Endodermal cell (in vitro differentiated cells): Measurements from ENCODE around the gene IL36A. TPM values are rescaled to one million over a fixed set of nuclear protein-coding genes. Genes with fewer than 3 reads are reported as not detected.

Experiments used
- DNase-seq: peaks from one replicate; pipeline ENCODE4 v3.0.0-alpha.2; 2017
- H3K27ac ChIP-seq: 2 replicates; pipeline ENCODE4 v1.5.1; 2013; ENCODE audit warnings: mild to moderate bottlenecking, low read depth, low read length, moderate library complexity
- H3K27me3 ChIP-seq: 2 replicates; pipeline ENCODE4 v1.6.1; 2013; ENCODE audit warnings: mild to moderate bottlenecking, low read length, moderate library complexity; ENCODE audit not compliant: insufficient read depth, control insufficient read depth, poor library complexity, severe bottlenecking
- H3K36me3 ChIP-seq: 2 replicates; pipeline ENCODE4 v1.7.0; 2013; ENCODE audit warnings: mild to moderate bottlenecking, low read length, moderate library complexity; ENCODE audit not compliant: control insufficient read depth, insufficient read depth
- H3K4me1 ChIP-seq: one replicate; pipeline ENCODE4 v1.7.0; 2013; ENCODE audit warnings: low read length; ENCODE audit not compliant: control insufficient read depth, insufficient read depth
- H3K4me3 ChIP-seq: 2 replicates; pipeline ENCODE4 v1.5.1; 2013; ENCODE audit warnings: mild to moderate bottlenecking, low read length, moderate library complexity
- H3K9ac ChIP-seq: 2 replicates; pipeline ENCODE4 v1.6.1; 2013; ENCODE audit warnings: mild to moderate bottlenecking, low read length, moderate library complexity; ENCODE audit not compliant: poor library complexity, severe bottlenecking; ENCODE audit errors: extremely low read depth
- H3K9me3 ChIP-seq: 2 replicates; pipeline ENCODE4 v1.6.1; 2013; ENCODE audit warnings: mild to moderate bottlenecking, low read length, moderate library complexity; ENCODE audit not compliant: control insufficient read depth
- H3K27ac Mint-ChIP-seq: 2 replicates; pipeline ENCODE4 v1.8.0; 2020; ENCODE audit warnings: mixed read lengths
- H3K27me3 Mint-ChIP-seq: 2 replicates; pipeline ENCODE4 v1.8.0; 2021; ENCODE audit warnings: mild to moderate bottlenecking, mixed read lengths; ENCODE audit not compliant: insufficient read depth
- H3K36me3 Mint-ChIP-seq: 2 replicates; pipeline ENCODE4 v1.8.0; 2020; ENCODE audit warnings: low read depth, mixed read lengths
- H3K4me1 Mint-ChIP-seq: 2 replicates; pipeline ENCODE4 v1.8.0; 2020; ENCODE audit warnings: mixed read lengths
- H3K4me3 Mint-ChIP-seq: 2 replicates; pipeline ENCODE4 v1.8.0; 2020; ENCODE audit warnings: mild to moderate bottlenecking, moderate library complexity, mixed read lengths
- H3K9me3 Mint-ChIP-seq: 2 replicates; pipeline ENCODE4 v1.8.0; 2020; ENCODE audit warnings: mild to moderate bottlenecking, mixed read lengths
- WGBS, 2 experiments: methylation state at CpG; one replicate each; pipeline versions ENCODE4 v1.1.5 to v1.1.7; 2013; ENCODE audit warnings: missing lambda C conversion rate in 2 of 2, mixed read lengths in 1 of 2; ENCODE audit not compliant: insufficient coverage in 1 of 2, insufficient read length in 1 of 2; 5-methylcytosine and 5-hydroxymethylcytosine counted together
- total RNA-seq, 2 donors: library from RNA; stranded (reverse); fragmentation: NEBNext Ultra II Directional in 1 of 2; extraction: Animal tissue kit (Norgen Biotek cat#: 25700) in 1 of 2; gene quantifications; 2 replicates in 1 of 2; 3 replicates in 1 of 2; pipeline ENCODE4 v1.2.1, GENCODE V29; 2021
- TF ChIP-seq, protein P1 (sequence below): fragments of 200-600 bp; sonication (generic); conservative IDR thresholded peaks from 2 replicates; pipeline ENCODE4 v1.5.0; 2021; ENCODE audit warnings: antibody characterized with exemption, mild to moderate bottlenecking

Gene IL36A
- total RNA-seq, 2 donors from 2014 or later: not detected

DNA sequence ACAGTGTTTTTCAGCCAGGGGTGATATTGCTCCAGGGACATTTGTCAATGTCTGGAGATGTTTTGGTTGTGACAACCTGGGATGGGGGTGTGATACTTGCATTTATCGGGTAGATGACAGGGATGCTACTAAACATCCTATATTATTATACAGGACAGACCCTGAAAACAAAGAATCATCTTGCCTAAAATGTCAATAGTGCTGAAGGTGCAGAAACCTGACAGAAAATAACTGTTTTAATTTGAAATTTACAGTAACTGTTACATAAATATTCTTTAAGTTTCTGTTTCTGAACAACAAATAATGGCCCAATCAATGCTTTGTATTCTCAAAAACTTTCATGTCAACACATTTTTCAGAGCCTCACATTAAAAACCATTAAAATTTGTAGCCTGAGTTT is 2.0 kb downstream of the IL36A start:
- H3K27me3 Mint-ChIP-seq: peaks cover 14% of the 10 kb centered on the region
- TF ChIP-seq, protein P1, sequence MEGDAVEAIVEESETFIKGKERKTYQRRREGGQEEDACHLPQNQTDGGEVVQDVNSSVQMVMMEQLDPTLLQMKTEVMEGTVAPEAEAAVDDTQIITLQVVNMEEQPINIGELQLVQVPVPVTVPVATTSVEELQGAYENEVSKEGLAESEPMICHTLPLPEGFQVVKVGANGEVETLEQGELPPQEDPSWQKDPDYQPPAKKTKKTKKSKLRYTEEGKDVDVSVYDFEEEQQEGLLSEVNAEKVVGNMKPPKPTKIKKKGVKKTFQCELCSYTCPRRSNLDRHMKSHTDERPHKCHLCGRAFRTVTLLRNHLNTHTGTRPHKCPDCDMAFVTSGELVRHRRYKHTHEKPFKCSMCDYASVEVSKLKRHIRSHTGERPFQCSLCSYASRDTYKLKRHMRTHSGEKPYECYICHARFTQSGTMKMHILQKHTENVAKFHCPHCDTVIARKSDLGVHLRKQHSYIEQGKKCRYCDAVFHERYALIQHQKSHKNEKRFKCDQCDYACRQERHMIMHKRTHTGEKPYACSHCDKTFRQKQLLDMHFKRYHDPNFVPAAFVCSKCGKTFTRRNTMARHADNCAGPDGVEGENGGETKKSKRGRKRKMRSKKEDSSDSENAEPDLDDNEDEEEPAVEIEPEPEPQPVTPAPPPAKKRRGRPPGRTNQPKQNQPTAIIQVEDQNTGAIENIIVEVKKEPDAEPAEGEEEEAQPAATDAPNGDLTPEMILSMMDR: no peak
- no peaks in the 10 kb centered on the region for H3K4me1 Mint-ChIP-seq
- Histone ChIP-seq H3K27ac (no peak overlapping the region), H3K4me3 (no peak overlapping the region), H3K9ac (no peak overlapping the region), H3K9me3 (no peaks in the 10 kb centered on the region), H3K4me1 (no peaks in the 10 kb centered on the region), H3K27me3 (peaks cover 45% of the 10 kb centered on the region), H3K36me3 (no peaks in the 10 kb centered on the region)
- 100% methylated on average over 1 of the region's 1 CpG; no CpG with 5 or more reads in 1 of the 2 experiments for WGBS, 2 experiments
- H3K4me3 Mint-ChIP-seq: no peak overlapping the region
- H3K36me3 Mint-ChIP-seq: no peaks in the 10 kb centered on the region
- DNase-seq: no peak
- no peak overlapping the region for H3K27ac Mint-ChIP-seq
- no peaks in the 10 kb centered on the region for H3K9me3 Mint-ChIP-seq

DNA sequence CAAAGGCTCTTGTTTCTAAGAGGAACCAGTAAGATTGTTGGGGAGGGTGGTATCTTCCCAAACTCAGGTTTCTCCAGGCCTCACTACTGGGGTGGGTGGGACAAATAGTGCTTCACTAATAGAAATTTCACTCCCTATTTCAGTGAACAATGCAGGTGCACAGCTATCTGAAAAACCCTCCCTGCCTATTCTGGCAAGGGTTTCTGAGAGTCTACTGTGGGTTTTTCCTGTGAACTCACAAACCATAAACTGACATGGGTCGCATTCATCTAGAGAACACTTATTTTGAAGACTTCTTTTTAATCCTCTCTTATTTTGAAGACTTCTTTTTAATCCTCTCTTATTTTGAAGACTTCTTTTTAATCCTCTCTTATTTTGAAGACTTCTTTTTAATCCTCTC is 4.4 kb downstream of the IL36A start:
- H3K9ac ChIP-seq: no peak overlapping the region
- peaks cover 31% of the 10 kb centered on the region for H3K27me3 ChIP-seq
- WGBS, 2 experiments: 57 to 90% methylated on average over 1 of the region's 1 CpG
- Mint-ChIP-seq H3K36me3 (no peaks in the 10 kb centered on the region), H3K4me3 (no peak overlapping the region), H3K27me3 (peaks cover 16% of the 10 kb centered on the region), H3K4me1 (no peaks in the 10 kb centered on the region), H3K27ac (no peak overlapping the region), H3K9me3 (no peaks in the 10 kb centered on the region)
- H3K4me1 ChIP-seq: no peaks in the 10 kb centered on the region
- H3K4me3 ChIP-seq: no peak overlapping the region
- H3K27ac ChIP-seq: no peak overlapping the region
- DNase-seq: no peak
- no peaks in the 10 kb centered on the region for H3K9me3 ChIP-seq
- no peaks in the 10 kb centered on the region for H3K36me3 ChIP-seq
- TF ChIP-seq, protein P1: no peak

DNA sequence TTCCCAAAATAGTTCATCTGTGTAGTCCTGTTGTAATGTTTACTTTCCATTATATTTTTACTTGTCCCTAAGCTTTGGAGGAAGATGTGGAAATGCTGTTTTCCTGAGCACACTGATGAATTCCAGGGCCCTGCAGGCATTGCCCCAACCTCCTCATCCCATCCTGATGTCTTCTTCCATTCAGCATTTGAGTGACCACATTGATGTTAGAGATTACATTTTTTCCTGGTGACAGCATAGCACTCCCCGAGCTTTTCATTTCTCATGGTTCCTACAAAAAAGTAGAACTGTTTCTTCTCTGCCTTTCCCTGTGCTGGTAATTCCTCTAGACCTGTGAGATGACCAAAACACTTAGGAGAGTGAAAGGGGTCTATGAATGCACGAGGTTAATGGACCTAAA is 4.8 kb downstream of the IL36A start:
- H3K9me3 ChIP-seq: no peaks in the 10 kb centered on the region
- WGBS, 2 experiments: 68 to 79% methylated on average over 2 of the region's 2 CpGs
- no peaks in the 10 kb centered on the region for H3K9me3 Mint-ChIP-seq

More for the DNA sequence above, 4.8 kb downstream of the IL36A start:
- TF ChIP-seq, protein P1: no peak
- H3K4me1 Mint-ChIP-seq: no peaks in the 10 kb centered on the region
- H3K36me3 Mint-ChIP-seq: no peaks in the 10 kb centered on the region
- no peaks in the 10 kb centered on the region for H3K36me3 ChIP-seq
- no peak overlapping the region for H3K4me3 ChIP-seq
- no peak for DNase-seq
- H3K4me1 ChIP-seq: no peaks in the 10 kb centered on the region
- H3K9ac ChIP-seq: no peak overlapping the region
- H3K27ac ChIP-seq: no peak overlapping the region
- no peak overlapping the region for H3K4me3 Mint-ChIP-seq
- no peak overlapping the region for H3K27ac Mint-ChIP-seq
- H3K27me3 ChIP-seq: peaks cover 33% of the 10 kb centered on the region
- peaks cover 16% of the 10 kb centered on the region for H3K27me3 Mint-ChIP-seq
